ENCODE data around the gene TPSB2.
"Not testable (repeated sequence)": the region's sequence is repeated elsewhere in the genome, so short reads cannot be mapped to it uniquely, and the experiment has no call there.

The TPSB2 gene

DNA sequence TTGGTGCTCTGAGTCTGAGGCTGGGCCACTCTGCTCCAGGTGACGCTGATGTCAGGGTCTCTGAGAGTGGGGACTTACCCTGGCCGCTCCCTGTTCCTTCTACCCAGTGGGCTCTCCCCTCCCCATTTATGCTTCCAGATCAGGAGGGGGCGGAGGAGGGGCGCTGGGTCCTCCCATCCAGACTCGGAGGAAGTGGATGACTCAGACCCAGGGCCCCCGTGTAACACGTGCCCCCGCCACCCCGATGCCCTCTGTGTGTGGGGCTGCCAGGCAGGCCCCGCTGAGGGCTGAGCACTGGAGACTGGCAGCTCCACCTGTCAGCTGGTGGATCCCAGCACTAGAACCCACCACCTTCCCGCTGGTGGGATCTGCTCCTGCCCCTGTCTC, at the start of gene TPSB2:
Gene TPSB2, minus strand, starts transcription at position 101 of the 387 bp plus-strand sequence. CDS start 233 bp downstream, outside the sequence.
- not testable (repeated sequence) for DNase-seq

DNA sequence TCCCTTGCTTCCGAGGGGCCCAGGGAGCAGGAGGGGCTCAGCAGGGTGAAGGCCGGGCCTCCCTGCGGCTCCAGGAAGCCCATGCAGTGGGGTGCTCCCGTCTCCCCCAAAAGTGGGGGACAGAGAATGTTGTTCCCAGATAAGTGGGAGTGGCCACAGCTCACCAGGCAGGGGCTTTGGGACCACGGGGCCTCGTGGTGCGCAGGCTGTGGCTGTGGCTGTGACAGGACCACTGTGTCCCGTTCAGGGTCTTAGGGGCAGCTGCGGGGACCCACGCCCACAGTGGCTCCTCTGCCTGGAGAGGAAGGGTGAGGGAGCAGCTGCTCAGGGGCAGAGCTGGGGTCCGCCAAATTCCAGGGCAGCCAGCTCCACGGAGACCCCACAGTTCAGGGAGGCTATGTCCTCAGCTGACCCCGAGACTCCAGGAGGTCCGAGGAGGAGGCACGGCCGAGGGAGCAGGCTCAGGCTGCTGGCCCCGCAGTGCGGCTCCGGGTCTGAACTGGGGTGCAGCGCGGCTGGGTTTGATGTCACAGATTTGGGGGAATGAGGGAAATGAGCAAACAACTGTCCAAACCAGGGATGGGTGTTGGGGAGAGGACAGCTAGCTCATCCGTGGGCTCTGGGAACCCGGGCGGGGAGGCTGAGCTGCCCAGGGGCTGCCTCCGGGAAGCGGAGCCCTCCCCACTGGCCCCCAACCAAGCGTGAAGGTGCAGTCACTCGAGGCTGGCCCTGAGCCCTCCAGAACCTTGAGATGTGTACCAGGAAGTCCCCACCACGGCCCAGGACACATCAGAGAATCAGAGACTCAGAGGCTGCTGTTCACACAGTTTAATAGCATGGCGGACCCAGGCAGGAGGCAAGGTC, 49.3 kb upstream of the TPSB2 start:
- DNase-seq, result no peak

DNA sequence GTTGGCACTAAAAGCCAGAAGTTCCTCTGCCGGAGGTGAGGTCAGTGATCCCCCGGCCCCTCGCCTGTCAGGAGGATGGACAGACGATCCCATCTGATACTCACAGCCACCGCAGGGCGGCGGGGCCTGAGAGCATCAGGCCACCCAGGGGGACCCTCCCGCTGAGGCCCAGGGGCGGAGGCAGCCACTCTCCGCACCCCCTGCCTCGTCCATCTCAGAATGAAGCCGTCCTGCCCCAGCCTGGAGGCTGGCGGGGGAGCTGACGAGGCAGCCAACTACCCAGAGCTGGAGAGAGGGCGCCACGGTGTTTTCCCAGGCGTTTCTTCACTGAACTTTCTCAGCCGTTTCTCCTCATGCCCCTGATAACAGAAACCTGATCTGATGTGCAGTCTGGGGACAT, 48.5 kb upstream of the TPSB2 start:
- DNase-seq, result no peak

DNA sequence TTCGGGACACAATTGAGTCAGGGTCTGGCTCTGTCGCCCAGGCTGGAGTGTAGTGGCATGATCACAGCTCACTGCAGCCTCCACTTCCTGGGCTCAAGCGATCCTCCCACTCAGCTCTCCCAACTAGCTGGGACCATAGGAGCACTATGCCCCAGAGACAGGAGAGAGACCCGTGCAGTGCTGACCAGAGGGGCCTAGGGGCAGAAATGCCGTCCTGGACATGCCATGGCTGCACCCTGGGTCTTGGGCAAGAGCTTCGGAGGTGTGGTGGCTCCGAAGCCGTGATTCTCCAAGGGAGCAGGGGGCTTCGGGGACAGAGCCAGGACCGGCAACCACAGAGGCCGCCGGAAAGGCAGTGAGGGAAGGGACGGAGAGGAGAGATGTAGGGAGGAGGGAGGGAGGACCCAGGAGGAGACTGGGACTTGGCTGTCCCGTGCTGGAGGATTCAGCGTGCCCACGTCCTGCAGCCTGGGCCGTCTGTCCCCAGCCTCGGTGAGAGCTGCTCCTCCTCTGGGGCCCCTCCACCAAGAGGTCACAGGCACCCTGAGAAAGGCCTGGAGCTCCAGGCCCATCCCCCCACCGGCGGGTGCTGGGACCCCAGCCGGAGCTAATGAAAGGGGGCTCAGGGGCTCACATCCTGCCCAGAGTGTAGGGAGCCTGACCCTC, 47.8 kb upstream of the TPSB2 start:
- DNase-seq, result no peak

DNA sequence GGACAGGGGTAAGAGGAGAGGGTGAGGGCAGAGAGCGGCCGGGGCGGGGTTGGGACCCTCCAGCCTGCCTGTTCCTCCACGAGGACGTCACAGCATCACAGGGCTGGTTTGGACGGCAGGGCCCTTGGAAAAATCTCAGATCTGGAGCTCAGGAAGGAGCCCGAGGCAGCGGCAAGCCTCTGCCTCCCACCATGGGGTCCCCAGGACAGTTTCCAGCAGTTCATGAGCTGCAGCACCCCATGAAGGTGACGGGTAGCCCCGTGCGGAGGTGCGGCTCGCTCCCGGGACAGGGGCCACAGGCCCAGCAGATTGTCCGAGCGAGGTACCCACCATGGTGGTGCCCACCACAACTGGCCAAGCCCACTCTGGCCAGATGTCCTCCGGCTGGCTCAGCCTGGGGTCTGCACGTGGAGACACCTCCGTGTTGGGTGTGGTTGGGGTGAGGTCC, 47.2 kb upstream of the TPSB2 start:
- no peak for DNase-seq

DNA sequence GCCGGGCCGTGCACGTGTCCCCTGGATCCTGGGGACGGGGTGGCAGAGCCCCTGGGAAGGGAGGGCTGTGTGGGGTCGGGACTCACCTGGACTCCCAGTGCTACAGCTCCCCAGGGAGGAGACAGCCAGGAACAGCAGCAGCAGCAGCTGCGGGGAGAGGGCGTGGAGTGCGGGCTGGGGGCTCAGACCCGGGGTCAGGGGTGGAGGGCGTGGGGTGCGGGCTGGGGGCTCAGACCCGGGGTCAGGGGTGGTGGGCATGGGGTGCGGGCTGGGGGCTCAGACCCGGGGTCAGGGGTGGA, 46.5 kb upstream of the TPSB2 start:
- no peak for DNase-seq

DNA sequence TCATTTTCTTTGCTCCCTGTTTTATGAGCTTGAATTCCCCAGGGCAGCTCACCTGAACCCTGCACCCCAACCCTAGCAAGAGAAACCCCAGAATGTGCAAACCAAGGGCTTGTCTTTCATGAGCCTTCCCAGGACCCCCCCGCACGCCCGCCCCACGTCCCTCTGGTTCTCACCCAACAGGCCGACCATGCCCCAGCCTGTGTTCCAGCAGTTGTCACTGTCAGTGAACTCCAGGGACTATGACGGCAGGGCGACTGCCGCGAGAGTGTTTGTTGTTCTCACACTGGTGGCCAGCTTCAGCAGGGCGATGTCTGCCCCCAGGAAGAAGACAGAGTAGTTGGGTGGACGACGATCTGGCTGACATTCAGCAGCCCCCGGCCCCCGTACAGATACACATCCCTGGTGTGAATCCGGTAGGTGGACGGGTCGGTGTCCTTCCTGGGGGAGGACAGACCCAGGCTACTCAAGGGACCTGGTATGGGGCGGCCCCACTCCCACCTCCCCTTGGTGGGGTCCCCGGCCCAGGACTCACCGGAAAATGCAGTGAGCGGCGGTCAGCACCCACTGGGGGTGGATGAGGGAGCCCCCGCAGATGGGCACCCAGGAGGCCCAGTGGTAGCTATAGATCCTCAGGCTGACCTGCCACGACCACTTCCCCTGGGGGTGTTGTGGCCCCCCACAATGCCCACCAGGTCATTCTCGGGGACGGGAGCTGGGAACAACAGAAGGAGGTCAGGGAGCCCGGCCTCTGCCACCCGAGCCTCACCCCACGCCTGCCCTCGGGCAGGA, 46.0 kb upstream of the TPSB2 start:
- no peak for DNase-seq

DNA sequence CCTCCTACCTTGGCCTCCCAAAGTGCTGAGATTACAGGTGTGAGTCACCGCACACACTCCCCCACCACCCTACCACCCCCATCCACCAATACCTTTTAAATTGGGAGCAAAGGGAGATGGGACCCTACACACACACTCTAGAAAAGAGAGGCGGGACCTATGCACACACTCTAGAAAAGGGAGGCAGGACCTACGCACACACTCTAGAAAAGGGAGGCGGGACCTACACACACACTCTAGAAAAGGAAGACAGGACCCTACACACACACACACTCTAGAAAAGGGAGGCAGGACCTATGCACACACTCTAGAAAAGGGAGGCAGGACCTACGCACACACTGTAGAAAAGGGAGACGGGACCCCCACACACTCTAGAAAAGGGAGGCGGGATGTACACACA, 44.8 kb upstream of the TPSB2 start:
- DNase-seq, result no peak

DNA sequence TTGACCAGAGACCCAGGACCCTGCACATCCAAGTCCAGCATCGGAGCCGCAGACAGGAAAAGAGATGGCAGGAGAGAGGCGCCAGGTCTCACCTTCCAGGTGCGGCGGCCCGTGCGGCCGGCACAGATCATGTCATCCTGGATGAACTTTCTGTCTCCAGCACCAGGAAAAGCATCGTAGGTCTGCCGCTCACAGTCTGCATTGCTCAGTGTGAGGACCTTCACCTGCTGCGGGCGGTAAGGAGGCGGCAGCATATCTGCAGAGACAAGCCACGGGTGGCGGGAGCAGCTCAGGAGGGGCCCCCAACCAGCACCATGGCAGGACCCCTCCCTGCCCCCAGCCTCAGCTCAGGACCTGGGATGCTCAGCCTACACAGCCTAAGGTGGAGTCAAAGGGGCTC, 43.8 kb upstream of the TPSB2 start:
- DNase-seq, result no peak

DNA sequence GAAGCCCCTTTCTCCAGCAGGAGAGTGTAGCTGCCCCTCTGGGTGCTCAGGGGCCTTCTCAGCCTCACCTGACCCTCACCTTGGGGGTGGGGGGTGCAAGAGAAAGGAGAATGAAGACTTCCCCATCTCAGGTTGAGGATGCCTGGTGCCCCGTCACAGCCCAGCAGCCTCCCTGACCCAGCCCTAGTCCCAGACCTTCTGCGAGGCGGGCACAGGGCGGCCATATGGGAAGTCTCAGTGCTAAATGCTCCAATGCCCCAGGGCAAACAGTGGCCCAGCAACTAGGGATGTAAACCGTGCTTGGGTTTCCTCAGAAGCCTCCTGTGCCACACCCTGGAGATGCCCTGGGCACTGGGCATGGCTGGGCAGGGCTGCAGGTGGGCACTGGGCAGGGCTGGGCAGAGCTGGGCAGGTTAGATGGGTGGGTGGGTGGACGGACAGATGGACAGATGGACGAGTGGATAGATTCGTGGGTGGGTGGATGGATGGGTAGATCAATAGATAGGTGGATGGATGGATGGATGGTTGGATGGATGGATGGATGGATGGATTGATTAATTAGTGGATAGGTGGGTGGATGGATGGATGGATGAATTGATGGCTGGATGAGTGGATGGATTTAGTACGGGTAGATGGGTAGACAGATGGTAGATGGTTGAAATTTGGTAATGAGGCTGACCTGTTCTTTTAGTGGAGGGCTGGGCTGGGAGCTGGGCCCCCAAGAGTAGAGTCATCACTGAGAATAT, 42.6 kb upstream of the TPSB2 start:
- DNase-seq, result no peak

DNA sequence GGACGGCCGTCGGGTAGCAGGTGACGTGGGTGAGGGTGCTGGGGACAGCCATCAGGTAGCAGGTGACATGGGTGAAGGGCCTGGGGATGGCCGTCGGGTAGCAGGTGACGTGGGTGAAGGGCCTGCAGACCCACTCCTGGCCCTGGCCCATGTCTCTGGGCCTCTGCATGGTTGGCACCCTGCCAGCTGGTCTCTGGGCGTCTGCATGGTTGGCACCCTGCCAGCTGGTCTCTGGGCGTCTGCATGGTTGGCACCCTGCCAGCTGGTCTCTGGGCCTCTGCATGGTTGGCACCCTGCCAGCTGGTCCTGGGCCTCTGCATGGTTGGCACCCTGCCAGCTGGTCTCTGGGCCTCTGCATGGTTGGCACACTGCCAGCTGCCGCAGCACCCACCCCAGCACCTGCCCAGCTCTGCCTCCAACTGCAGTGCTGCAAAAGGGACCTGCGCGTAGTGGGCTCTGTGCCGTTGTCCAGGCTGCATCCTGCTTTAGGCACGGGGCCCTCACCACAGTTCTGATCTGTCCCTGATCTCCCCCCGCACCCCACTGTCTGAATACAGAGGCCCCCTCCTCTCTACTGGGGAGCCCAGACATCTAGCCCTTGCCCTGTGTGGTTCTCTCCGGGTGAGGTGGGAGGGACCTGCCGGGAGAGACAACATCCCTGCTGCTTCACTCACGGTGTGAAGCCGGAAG, 41.9 kb upstream of the TPSB2 start:
- peak; percentile 44 for DNase-seq

DNA sequence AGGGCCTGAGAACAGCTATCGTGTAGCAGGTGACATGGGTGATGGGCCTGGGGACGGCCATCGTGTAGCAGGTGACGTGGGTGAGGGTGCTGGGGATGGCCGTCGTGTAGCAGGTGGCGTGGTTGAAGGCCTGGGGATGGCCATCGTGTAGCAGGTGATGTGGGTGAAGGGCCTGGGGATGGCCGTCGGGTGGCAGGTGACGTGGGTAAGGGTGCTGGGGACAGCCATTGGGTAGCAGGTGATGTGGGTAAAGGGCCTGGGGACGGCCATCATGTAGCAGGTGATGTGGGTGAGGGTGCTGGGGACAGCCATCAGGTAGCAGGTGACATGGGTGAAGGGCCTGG, 41.4 kb upstream of the TPSB2 start:
- no peak for DNase-seq

DNA sequence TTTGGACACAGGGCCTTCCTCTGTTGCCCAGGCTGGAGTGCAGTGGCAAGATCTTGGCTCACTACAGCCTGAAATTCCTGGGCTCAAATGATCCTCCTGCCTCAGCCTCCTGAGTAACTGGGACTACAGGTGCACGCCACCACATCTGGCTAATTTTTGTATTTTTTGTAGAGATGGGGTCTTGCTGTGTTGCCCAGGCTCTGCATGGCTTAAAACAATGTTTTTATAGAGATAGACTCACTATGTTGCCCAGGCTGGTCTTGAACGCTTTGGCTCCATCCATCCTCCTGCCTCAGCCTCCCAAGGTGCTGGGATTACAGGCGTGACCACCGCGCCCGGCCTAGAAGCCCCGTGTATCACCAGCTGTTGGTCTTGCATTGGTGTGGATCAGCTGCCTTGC, 39.4 kb upstream of the TPSB2 start:
- not testable (repeated sequence) for DNase-seq

DNA sequence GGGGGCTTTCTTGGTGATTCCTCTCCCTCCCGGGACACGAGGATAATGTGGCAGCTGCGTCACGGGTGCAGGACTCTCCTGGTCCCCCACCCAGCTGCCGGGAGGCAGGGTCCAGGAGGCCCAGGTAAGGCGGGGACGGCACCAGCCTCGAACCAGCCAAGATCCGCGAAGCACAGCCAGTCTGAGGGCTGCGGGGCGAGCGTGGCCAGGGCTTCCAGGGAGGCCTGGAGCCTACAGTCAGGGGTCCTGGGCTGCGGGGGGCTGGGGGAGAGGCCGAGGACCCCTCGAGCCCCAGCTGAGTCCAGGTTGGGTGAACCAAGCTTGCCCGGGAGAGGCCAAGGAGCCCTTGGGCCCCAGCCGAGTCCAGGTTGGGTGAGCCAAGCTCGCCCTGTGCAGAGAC, 35.8 kb upstream of the TPSB2 start:
- no peak for DNase-seq

DNA sequence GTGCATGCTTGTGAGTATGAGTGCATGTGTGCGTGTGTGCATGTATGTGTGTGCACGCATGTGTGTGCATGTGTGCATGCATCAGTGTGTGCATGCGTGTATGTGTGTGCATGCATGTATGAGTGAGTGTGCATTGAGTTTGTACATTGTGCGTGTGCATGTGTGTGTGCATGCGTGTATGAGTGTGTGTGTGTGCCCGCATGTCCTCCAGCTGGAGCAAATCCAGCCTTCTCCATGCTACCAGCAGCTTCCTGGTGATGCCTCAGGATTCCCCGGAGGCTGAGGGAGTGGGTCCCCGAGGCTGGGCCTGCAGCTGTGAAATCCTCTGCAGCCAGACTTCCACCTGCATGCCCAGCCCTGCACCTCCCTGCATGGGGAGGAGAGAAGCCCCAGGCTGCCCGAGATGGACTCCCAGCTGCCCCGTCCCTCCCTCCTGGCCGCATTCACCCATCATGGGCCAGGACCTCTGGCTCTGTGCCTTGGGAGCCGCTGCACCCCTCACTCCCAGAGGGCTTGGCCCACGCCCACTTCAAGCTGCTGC, 35.2 kb upstream of the TPSB2 start:
- DNase-seq, result no peak

DNA sequence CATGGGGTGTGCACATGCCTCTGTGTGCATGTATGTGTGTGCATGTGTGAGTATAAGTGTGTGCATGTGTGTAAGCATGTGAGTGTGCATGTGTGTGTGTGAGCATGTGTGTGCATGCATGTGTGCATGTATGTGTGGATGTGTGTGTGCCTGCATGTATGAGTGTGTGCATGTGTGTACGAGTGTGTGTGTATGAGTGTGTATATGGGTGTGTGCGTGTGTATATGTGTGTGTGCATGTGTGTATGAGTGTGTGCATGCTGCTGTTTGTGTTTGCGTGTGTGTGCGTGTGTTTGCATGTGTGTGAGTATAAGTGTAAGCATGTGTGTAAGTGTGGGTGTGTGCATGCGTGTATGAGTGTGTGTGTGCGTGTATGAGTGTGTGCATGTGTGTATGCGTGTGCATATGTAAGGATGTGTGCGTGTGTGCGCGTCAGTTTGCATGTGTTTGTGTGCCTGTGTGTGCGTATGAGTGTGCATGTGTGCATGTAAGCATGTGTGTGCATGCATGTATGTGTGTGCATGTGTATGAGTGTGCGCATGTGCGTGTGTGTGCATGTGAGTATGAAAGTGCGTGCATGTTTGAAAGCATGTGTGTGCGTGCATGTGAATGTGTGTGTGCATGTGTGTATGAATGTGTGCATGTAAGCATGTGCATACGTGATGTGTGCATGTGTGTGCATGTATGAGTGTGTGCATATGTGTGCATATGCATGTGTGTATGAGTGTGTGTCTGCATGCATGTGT, 34.5 kb upstream of the TPSB2 start:
- DNase-seq, result no peak

DNA sequence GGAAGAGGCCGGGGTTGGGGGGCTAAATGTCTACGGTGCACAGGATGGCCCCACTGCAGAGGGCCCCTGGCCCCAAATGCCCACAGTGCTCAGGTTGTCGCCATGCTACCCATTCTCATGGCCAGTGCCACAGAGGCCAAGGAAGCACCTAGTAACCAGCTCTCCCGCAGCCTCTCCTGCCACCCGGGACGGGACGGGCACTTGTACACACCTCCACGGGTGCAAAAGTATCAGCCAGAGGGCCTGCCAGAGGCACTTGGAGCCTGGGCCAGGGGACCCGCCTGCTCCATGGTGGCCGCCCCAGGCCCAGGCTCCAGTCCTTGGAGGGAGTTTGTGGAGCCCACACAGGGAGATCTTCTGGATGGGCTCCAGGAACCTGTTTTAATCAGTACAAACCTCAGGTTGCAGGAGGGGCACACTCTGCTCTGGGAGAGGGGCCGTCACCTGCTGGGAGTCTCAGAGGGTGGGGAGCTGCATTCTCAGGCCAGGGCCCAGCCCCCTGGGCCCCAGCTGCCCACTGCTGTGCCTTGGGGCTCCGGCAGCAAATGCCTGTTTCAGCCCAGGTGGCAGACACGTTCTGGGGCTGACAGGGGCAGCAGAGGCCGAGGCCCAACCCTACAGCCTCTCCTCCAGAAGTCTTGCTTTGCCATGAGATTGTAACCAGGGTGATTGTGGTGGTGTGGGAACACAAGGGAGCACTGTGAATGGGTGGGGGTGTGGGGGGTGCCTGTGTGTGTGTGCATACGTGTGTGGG, 33.8 kb upstream of the TPSB2 start:
- no peak for DNase-seq

DNA sequence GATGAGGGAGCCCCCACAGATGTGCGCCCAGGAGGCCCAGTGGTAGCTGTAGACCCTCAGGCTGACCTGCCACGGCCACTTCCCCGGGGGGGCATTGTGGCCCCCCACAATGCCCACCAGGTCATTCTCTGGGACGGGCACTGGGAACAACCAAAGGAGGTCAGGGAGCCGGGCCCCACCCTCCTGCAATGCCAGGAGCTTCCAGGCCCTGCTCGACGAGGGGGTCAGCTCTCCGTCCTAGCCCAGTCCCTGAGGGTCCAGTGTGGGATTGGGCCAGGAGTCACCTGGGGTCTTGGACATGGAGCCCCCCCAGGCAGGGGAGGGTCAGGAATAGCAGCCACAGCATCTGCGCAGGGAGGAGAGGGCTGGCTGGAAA, 32.9 kb upstream of the TPSB2 start:
- no peak for DNase-seq

DNA sequence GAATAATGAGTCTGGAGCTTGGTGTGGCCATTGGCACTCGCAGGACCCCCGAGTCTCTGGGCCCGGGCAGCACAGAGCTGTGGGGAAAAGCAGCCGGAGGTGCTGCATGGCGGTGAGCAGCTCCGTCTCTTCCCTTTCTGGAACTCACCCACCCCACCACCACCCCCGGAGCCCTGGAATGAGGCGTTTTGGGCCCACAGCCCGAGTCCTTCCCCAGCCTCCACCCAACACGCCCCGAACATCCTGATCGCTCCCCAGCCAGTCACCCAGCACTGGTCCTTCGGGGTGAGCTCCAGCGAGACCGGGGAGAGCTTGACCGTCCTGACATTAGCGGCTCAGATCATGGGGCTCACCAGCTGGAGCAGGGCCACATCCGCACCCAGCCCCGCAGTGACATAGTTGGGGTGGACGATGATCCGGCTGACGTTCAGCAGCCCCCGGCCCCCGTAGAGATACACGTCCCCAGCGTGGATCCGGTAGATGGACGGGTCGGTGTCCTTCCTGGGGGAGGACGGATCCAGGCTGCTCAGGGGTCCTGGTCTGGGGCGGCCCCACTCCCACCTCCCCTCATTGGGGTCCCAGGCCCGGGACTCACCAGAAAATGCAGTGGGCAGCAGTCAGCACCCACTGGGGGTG, 32.3 kb upstream of the TPSB2 start:
- DNase-seq, result no peak
